HUDEP-2 (cell line): ENCODE data around the gene GPR89B.
"Not testable (repeated sequence)": the region's sequence is repeated elsewhere in the genome, so short reads cannot be mapped to it uniquely, and the experiment has no call there.

Source experiments
- DNase-seq, 76 experiments: peaks; one replicate each; lab custom pipeline; 2025; ENCODE audit not compliant: unreplicated experiment in 76 of 76; lab: John Stamatoyannopoulos, UW

GPR89B gene

GRCh38 chr1:147931137-147931536 is 2.9 kb downstream of the GPR89B start:
- DNase-seq, result not testable (repeated sequence)

- not testable (repeated sequence) for DNase-seq
Observed at GRCh38 chr1:147935296-147935695, 7.1 kb downstream of the GPR89B start.

- DNase-seq, result not testable (repeated sequence)
Observed at GRCh38 chr1:147940456-147940855, 12.2 kb downstream of the GPR89B start.

- not testable (repeated sequence) for DNase-seq
Observed at GRCh38 chr1:147942563-147942962, 14.3 kb downstream of the GPR89B start.

- not testable (repeated sequence) for DNase-seq
Observed at GRCh38 chr1:147949517-147949916, 21.3 kb downstream of the GPR89B start.

- not testable (repeated sequence) for DNase-seq
Observed at GRCh38 chr1:147958906-147959305, 30.7 kb downstream of the GPR89B start.

- DNase-seq, result not testable (repeated sequence)
Observed at GRCh38 chr1:147959680-147960079, 31.5 kb downstream of the GPR89B start.

DNA sequence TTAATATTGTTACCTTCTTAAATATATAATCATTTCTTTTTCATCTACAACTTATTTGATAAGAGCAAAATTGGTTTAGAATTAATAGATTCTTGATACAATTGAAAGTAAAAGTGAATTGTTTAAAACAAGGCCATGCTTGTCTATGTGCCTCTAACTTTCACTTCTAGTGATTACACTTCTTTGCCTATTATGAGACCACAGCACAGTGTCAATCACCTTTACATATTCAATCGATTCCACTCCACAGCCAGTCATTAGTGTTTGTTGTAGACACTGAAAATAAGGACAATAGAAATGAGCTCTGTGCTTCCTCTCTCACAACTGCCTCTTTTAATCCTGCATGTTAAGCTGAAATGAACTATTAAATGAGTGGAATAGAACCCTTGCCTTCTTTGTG is 36.4 kb downstream of the GPR89B start:
- DNase-seq, result not testable (repeated sequence)

GRCh38 chr1:147966657-147967056 is 38.4 kb downstream of the GPR89B start:
- DNase-seq, result not testable (repeated sequence)

DNA sequence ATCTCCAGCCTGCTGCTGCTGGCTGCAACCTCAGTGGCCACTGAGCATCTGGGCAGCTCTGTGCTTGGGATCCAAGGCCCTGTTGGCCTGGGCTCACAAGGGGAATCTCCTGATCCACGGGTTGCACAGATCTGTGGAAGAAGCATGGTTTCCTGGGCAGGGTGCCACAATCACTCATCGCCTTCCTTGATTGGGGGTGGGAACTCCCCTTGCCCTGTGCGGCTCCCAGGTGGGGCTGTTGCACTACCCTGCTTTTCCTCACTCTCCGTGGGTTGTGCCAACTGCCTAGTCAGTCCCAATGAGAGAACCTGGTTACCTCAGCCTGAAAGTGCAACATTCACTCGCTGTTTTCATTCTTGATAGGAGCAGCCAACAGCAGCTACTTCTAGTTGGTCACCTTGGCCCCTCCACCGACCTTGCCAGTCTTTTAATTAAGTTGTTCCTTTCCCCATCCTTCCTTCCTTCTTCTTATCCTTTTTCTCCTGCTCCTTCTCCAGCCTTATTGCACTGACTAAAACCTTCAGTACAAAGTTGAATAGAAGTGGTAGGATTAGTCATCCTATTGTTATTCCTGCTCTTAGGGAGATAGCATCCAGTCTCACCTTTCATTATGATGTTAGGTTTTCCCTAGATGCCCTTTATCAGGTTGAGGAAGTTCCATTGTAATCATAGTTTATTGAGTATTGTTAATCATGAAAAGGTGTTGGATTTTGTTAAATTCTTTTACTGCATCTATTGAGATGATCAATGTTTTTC is 50.9 kb downstream of the GPR89B start:
- DNase-seq, result not testable (repeated sequence)

- peak in 1 of 76 experiments; percentile 2 for DNase-seq
Observed at GRCh38 chr1:147985374-147985773, 57.2 kb downstream of the GPR89B start.

- DNase-seq, result not testable (repeated sequence)
Observed at GRCh38 chr1:147987893-147988292, 59.7 kb downstream of the GPR89B start.

- DNase-seq, result not testable (repeated sequence)
Observed at GRCh38 chr1:147992916-147993315, 64.7 kb downstream of the GPR89B start.

DNA sequence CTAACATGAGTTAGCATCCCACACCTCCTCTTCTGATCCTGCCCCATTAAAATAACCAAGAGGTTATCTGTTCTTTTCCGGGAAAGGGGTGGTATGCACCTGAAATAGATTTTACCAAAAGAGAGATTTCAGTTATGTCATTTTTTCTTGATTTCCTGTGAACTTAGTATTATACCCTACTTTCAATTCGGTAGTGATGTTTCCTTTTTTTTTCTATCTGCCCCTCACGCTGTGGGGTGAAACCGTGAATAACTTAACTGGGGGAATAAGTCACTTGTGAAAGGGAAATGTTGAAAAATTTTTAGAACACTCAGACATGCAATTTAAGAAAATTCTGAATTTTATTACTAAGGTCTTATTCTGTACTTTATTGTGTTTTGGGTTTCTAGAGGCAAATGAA is 65.2 kb downstream of the GPR89B start:
- DNase-seq, result not testable (repeated sequence)

- not testable (repeated sequence) for DNase-seq
Observed at GRCh38 chr1:147993825-147994615, 65.8 kb downstream of the GPR89B start.

DNA sequence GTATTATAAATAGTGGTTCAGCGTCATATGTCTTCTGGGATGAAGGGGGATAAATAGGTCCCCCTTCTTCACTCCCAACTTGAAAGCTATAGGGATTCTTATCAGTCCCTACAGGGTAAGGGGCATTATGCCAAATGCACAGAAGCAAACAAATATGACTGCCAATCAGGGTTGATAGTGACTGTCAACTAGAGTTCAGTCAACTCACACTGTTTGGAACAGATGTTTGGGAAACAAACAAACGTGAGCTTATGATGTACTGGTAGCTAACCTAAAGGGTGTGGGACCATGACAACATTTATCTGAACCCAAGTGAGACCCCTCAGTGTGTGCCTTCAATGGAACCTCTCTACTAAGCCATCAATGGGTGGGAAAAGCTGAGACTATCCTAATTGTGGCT is 67.9 kb downstream of the GPR89B start:
- not testable (repeated sequence) for DNase-seq

DNA sequence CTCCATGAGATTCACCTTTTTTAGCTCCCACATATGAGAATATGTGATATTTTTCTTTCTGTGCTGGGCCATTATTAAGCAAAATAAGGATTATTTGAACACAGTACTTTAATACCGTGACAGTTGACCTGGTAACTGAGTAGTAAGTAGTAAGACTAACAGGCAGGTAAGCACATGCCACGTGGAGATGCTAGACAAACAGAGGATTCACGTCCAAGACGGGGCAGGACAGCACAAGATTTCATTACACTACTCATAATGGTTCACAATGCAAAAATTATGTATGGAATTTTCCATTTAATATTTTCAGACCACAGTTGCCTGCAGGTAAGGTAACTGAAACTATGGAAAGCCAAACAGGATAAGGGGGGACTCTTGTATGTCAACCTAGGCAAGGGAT is 79.5 kb downstream of the GPR89B start:
- DNase-seq, result not testable (repeated sequence)

GRCh38 chr1:148010527-148010926 is 82.3 kb downstream of the GPR89B start:
- no peak for DNase-seq

DNA sequence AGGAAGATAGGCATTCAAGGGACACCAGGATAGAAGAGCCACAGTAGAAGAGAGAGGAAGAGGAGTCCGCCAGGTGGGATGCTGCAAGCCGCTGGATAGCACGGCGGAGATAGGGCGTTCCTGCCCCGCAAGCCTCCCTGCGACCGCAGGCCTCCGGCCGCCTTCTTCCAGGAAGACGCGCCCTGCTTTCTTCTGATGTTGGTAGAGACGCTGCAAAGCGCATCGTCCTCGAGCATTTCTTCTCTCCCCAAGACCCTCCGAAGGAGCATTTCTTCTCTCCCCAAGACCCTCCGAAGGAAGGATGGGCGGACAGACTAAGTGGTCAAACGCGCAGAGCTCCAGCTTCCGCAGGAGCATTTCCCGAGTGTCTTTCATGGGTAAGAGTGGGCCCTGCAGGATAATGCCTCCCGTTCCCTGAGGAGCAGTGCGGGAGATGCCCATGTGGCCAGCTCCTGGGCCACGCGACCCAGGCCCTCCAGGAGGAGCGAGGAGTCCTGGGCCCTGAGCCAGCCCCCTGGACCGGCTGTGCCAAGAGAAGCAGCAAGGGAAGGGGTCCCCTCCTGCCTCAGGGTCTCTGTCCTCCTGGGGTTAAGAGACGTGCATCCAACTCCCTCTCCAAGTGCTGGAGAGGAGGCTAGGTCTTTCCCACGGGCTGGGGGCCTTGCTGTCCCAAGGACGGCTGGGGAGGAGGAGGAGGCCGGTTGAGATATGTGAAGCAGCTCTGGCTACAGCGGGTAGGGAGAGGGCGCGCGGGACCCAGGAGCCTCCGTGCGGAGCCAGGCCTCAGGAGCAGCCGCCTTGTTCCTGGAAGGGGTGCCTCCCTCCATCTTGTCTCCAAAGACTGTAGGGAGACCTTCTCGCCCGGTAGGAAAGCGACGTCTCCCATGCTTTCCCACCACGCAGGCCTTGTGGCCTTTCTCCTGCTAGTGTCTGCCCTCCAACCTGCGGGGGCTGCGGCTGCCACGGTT is 85.2 kb downstream of the GPR89B start:
- not testable (repeated sequence) for DNase-seq
